Upper lobe of right lung (tissue), 1 donor: ENCODE data around the gene PICALM. TPM values are rescaled to one million over a fixed set of nuclear protein-coding genes. Genes with fewer than 3 reads are reported as not detected.
A peak's percentile ranks its signal among the peaks of the same experiment; 100 is the strongest.

Source experiments
- ATAC-seq: fragments of 200-7000 bp; cut with Tn5 transposase; one replicate; pipeline ENCODE4 v1.9.1; 2020; ENCODE audit warnings: mild to moderate bottlenecking, moderate library complexity
- DNase-seq: peaks from one replicate; pipeline ENCODE4 v3.0.0-alpha.2; 2020
- H3K27ac ChIP-seq: fragments of 200-600 bp; one replicate; pipeline ENCODE4 v1.8.0; 2022
- H3K27me3 ChIP-seq: fragments of 200-600 bp; one replicate; pipeline ENCODE4 v1.8.0; 2022; ENCODE audit warnings: mild to moderate bottlenecking
- H3K36me3 ChIP-seq: fragments of 200-600 bp; one replicate; pipeline ENCODE4 v1.8.0; 2022
- H3K4me1 ChIP-seq: fragments of 200-600 bp; one replicate; pipeline ENCODE4 v1.8.0; 2022
- H3K4me3 ChIP-seq: fragments of 200-600 bp; one replicate; pipeline ENCODE4 v1.8.0; 2022; ENCODE audit warnings: mild to moderate bottlenecking
- H3K9me3 ChIP-seq: fragments of 200-600 bp; one replicate; pipeline ENCODE4 v1.8.0; 2022
- intact Hi-C: fragments of 100-400 bp; cut with DNase I; formaldehyde crosslinking; loops from one replicate; pipeline ENCODE4 v1.11.0; 2022
- total RNA-seq: library from RNA; stranded (reverse); fragmentation: NEBNext Ultra II Directional; extraction: Animal tissue kit (Norgen Biotek cat#: 25700); gene quantifications from one replicate; pipeline ENCODE4 v1.2.1, GENCODE V29; 2021
- TF ChIP-seq, protein P1 (sequence below): fragments of 200-600 bp; IDR thresholded peaks from one replicate; pipeline ENCODE4 v1.8.0; 2022; ENCODE audit warnings: antibody characterized with exemption
- donor health status: DM: no; HTN: yes; CAD: no; lungs with severe emphysema.

PICALM gene
- total RNA-seq, 1 donor from 2014 or later, result 193 TPM

DNA sequence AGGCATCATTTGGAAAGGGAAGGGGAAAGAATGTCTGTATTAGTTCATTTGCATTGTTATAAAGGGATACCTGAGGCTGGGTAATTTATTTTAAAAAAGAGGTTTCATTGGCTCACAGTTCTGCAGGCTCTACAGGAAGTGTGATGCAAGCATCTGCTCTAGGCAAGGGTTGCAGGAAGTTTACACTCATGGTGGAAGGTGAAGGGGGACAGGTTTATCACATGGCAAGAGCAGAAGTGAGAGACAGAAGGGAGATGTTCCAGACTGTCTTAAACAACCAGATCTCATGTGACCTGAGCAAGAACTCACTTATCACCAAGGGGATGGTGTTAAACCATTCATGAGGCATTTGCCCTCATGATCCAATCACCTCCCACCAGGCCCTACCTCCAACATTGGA is 123.1 kb downstream of the PICALM start:
- H3K4me1 ChIP-seq, result peaks cover 25% of the 10 kb centered on the region
- H3K27me3 ChIP-seq, result no peaks in the 10 kb centered on the region
- TF ChIP-seq, protein P1, sequence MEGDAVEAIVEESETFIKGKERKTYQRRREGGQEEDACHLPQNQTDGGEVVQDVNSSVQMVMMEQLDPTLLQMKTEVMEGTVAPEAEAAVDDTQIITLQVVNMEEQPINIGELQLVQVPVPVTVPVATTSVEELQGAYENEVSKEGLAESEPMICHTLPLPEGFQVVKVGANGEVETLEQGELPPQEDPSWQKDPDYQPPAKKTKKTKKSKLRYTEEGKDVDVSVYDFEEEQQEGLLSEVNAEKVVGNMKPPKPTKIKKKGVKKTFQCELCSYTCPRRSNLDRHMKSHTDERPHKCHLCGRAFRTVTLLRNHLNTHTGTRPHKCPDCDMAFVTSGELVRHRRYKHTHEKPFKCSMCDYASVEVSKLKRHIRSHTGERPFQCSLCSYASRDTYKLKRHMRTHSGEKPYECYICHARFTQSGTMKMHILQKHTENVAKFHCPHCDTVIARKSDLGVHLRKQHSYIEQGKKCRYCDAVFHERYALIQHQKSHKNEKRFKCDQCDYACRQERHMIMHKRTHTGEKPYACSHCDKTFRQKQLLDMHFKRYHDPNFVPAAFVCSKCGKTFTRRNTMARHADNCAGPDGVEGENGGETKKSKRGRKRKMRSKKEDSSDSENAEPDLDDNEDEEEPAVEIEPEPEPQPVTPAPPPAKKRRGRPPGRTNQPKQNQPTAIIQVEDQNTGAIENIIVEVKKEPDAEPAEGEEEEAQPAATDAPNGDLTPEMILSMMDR, result no peak
- H3K9me3 ChIP-seq, result no peaks in the 10 kb centered on the region
- peak; percentile 42 for ATAC-seq
- H3K27ac ChIP-seq, result no peak overlapping the region
- H3K4me3 ChIP-seq, result no peak overlapping the region
- no peaks in the 10 kb centered on the region for H3K36me3 ChIP-seq
- intact Hi-C loops, result loop anchor here (10.0 kb wide), 1 partner anchor 269 kb away; no protein-coding TSS in a partner anchor
- DNase-seq, result no peak

- DNase-seq (no peak), ATAC-seq (no peak)
- TF ChIP-seq, protein P1, result no peak
- Histone ChIP-seq H3K36me3 (no peaks in the 10 kb centered on the region), H3K27me3 (no peaks in the 10 kb centered on the region), H3K4me3 (no peak overlapping the region), H3K4me1 (peaks cover 25% of the 10 kb centered on the region), H3K9me3 (no peaks in the 10 kb centered on the region), H3K27ac (no peak overlapping the region)
- intact Hi-C loops, result loop anchor here (10.0 kb wide), 1 partner anchor 270 kb away; no protein-coding TSS in a partner anchor
Observed at GRCh38 chr11:85945296-85945695, 123.6 kb downstream of the PICALM start.

- no peaks in the 10 kb centered on the region for H3K36me3 ChIP-seq
- intact Hi-C loops, result loop anchor here (10.0 kb wide), 1 partner anchor 273 kb away; no protein-coding TSS in a partner anchor
- no peaks in the 10 kb centered on the region for H3K4me1 ChIP-seq
- TF ChIP-seq, protein P1, result peak; percentile 79
- no peaks in the 10 kb centered on the region for H3K27me3 ChIP-seq
- ATAC-seq (peak; percentile 90), DNase-seq (no peak)
- no peaks in the 10 kb centered on the region for H3K9me3 ChIP-seq
- no peak overlapping the region for H3K4me3 ChIP-seq
- no peak overlapping the region for H3K27ac ChIP-seq
Observed at GRCh38 chr11:85941380-85941973, 127.4 kb downstream of the PICALM start.

- intact Hi-C loops, result loop anchor here (10.0 kb wide), 1 partner anchor 275 kb away; no protein-coding TSS in a partner anchor
- TF ChIP-seq, protein P1, result no peak
- H3K36me3 ChIP-seq, result no peaks in the 10 kb centered on the region
- H3K27ac ChIP-seq, result no peak overlapping the region
- no peaks in the 10 kb centered on the region for H3K27me3 ChIP-seq
- H3K9me3 ChIP-seq, result no peaks in the 10 kb centered on the region
- ATAC-seq (no peak), DNase-seq (no peak)
- no peaks in the 10 kb centered on the region for H3K4me1 ChIP-seq
- no peak overlapping the region for H3K4me3 ChIP-seq
Observed at GRCh38 chr11:85939099-85940015, 129.5 kb downstream of the PICALM start.

DNA sequence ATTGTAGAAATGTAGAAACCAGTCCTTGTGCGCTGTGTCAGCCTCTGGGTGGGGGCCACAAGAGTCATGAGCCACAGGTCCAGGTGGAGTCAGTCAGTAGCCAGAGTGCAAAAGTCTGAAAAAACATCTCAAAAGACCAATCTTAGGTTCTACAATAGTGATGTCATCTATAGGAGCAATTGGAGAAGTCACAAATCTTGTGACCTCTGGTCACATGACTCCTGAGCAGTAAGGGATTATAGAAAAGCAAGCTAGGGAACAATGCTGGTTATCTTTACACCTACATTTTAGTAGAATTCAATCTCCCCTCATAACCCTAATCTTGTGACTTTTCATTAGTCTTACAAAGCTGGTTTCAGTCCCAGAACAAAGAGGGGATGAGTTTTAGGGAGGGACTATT is 131.0 kb downstream of the PICALM start:
- no peaks in the 10 kb centered on the region for H3K4me1 ChIP-seq
- ATAC-seq (no peak), DNase-seq (no peak)
- H3K27ac ChIP-seq, result no peak overlapping the region
- no peaks in the 10 kb centered on the region for H3K27me3 ChIP-seq
- no peaks in the 10 kb centered on the region for H3K36me3 ChIP-seq
- H3K9me3 ChIP-seq, result no peaks in the 10 kb centered on the region
- H3K4me3 ChIP-seq, result no peak overlapping the region
- TF ChIP-seq, protein P1, result no peak
- intact Hi-C loops, result no loop called here
